ENCODE data around the gene C6orf132. TPM values are rescaled to one million over a fixed set of nuclear protein-coding genes. Genes with fewer than 3 reads are reported as not detected.

The C6orf132 gene
- total and polyA plus RNA-seq, 2 of the 8 experiments (the other 6 are each of a cell fraction or from before 2014, with no cell fraction given): 31.5 to 64.0 TPM

- no peak overlapping the region for H3K56ac ChIP-seq (replicated peaks; ENCODE audit: insufficient read length, low read depth, low read length)
- H4K5ac ChIP-seq (ENCODE audit: insufficient read length, low read depth, low read length): no peak overlapping the region
- no peaks in the 10 kb centered on the region for H3K36me3 ChIP-seq (ENCODE audit: control insufficient read depth in 2 of 4, insufficient read depth in 4 of 4, low read length in 3 of 4)
- H2AFZ ChIP-seq (ENCODE audit: low read length): no peak overlapping the region
- no peak overlapping the region for H2BK15ac ChIP-seq (ENCODE audit: low read length)
- FAIRE-seq: no peak
- H3K4me3 ChIP-seq (ENCODE audit: extremely low read depth in 1 of 4, insufficient read depth in 2 of 4, low read depth in 3 of 4, low read length in 4 of 4): no peak overlapping the region
- no peaks in the 10 kb centered on the region for H3K23me2 ChIP-seq (ENCODE audit: low read depth, low read length)
- no peak overlapping the region for H2BK5ac ChIP-seq (ENCODE audit: low read depth, low read length)
- 62% methylated on average over 10 of the region's 10 CpGs; no CpG with 5 or more reads in 1 of the 2 experiments for WGBS, 2 experiments (ENCODE audit: extremely low coverage in 1 of 2, insufficient coverage in 1 of 2, insufficient read length in 1 of 2, insufficient replicate concordance in 2 of 2, low coverage in 1 of 2, low lambda C conversion rate in 2 of 2, missing lambda C conversion rate in 1 of 2)
- H4K8ac ChIP-seq (ENCODE audit: extremely low read depth, insufficient read depth, low read length): no peak overlapping the region
- no peaks in the 10 kb centered on the region; the same call in 1 of the 2 replicates for H3K79me1 ChIP-seq (ENCODE audit: low read depth, low read length)
- H3K4ac ChIP-seq (replicated peaks; ENCODE audit: insufficient read length, low read depth, low read length): no peak overlapping the region
- no peak overlapping the region for H3K23ac ChIP-seq (ENCODE audit: insufficient read length)
- H3K9ac ChIP-seq (replicated peaks in 1 of 4; ENCODE audit: extremely low read depth in 1 of 4, low read depth in 3 of 4, low read length in 3 of 4): no peak overlapping the region
- no peak overlapping the region for H3K27ac ChIP-seq (ENCODE audit: low read depth, low read length)
- peak in 1 of 2 experiments; percentile 64 for DNase-seq (ENCODE audit: low read depth in 1 of 2, low spot score in 2 of 2)
- no peak overlapping the region for H4K91ac ChIP-seq (replicated peaks; ENCODE audit: insufficient read length, low read length)
- H3K27me3 ChIP-seq (replicated peaks in 1 of 4; ENCODE audit: control insufficient read depth in 3 of 4, extremely low read depth in 1 of 4, insufficient read depth in 3 of 4, low read length in 3 of 4): peaks cover 0 to 41% (median 37%) of the 10 kb centered on the region in 4 experiments; a peak in 6 of 7 replicates
- 0 out of 2 replicates have a peak overlapping the region, but pooled peaks have one; percentile 3 for H2BK12ac ChIP-seq (ENCODE audit: low read depth, low read length)
- ChIA-PET POLR2A (ENCODE audit: partially characterized antibody) (interaction anchor here (0.7 to 4.1 kb wide), 11 partner anchors 8 to 199 kb away, joined by 3 to 26 read pairs (median 3); partner anchors contain the start of gene MED20), CTCF (ENCODE audit: partially characterized antibody) (interaction anchor here (0.6 to 21.6 kb wide), 35 partner anchors 10 to 1407 kb away, joined by 3 to 313 read pairs (median 4); partner anchors contain the start of gene GUCA1B)
- no peak overlapping the region for H2BK120ac ChIP-seq (replicated peaks; ENCODE audit: low read depth, low read length)
- no peak overlapping the region for H2BK20ac ChIP-seq (ENCODE audit: low read length)
- no peak overlapping the region for H3K18ac ChIP-seq (ENCODE audit: extremely low read depth, low read length)
- no peak overlapping the region for H3K14ac ChIP-seq (ENCODE audit: insufficient read length)
- H3K79me2 ChIP-seq (ENCODE audit: control insufficient read depth in 1 of 2, insufficient read depth in 2 of 2, low read length in 2 of 2): no peaks in the 10 kb centered on the region
- H4K20me1 ChIP-seq (replicated peaks in 1 of 2; ENCODE audit: control insufficient read depth in 1 of 2, insufficient read depth in 2 of 2, low read length in 2 of 2): peaks cover 5 to 8% of the 10 kb centered on the region in 2 experiments
- H3K4me2 ChIP-seq (ENCODE audit: insufficient read depth in 1 of 2, low read depth in 2 of 2, low read length in 2 of 2): no peak overlapping the region
- no peaks in the 10 kb centered on the region for H3K9me3 ChIP-seq (ENCODE audit: insufficient read depth in 2 of 2, low read depth in 1 of 2, low read length in 1 of 2)
- no peak overlapping the region for H2AK5ac ChIP-seq (ENCODE audit: low read depth, low read length)
- H3K4me1 ChIP-seq (replicated peaks in 1 of 4; ENCODE audit: control insufficient read depth in 3 of 4, insufficient read depth in 4 of 4, low read length in 3 of 4): peaks cover 0 to 7% (median 5%) of the 10 kb centered on the region in 4 experiments; a peak in 4 of 7 replicates
- no peak for TF ChIP-seq BCL11A (IDR thresholded peaks at IDR 0.05; ENCODE audit: low read depth in 2 of 2, low read length in 2 of 2)
- TF ChIP-seq TCF12 (IDR thresholded peaks at IDR 0.05; ENCODE audit: low read depth, low read length): no peak
- TF ChIP-seq EGR1 (IDR thresholded peaks at IDR 0.05; ENCODE audit: borderline replicate concordance, low read depth, low read length): no peak
- TF ChIP-seq SIN3A (conservative IDR thresholded peaks at IDR 0.05 in 1 of 2, IDR thresholded peaks at IDR 0.05 in 1 of 2; ENCODE audit: low read depth in 1 of 2, low read length in 2 of 2): no peak
- no peak for TF ChIP-seq MAX (IDR thresholded peaks at IDR 0.05)
- no peak for TF ChIP-seq KDM4A (IDR thresholded peaks at IDR 0.05; ENCODE audit: low read depth, low read length, severe bottlenecking)
- TF ChIP-seq JUN (IDR thresholded peaks at IDR 0.05; ENCODE audit: low read depth, low read length): no peak
- no peak for TF ChIP-seq HDAC2 (IDR thresholded peaks at IDR 0.05; ENCODE audit: borderline replicate concordance in 1 of 2, low read depth in 2 of 2, low read length in 2 of 2)
- no peak for TF ChIP-seq CTBP2 (IDR thresholded peaks at IDR 0.05; ENCODE audit: borderline replicate concordance, insufficient read depth, insufficient read length, low read length)
- TF ChIP-seq RAD21 (IDR thresholded peaks at IDR 0.05 in 1 of 2, conservative IDR thresholded peaks at IDR 0.05 in 1 of 2; ENCODE audit: low read depth in 2 of 2, low read length in 2 of 2): peak; percentile 36 to 46; a peak in 2 of 4 replicates
These were observed 46.5 kb downstream of the C6orf132 start for GRCh38 chr6:42095776-42096541.

Measured in H1 (cell line).